HG03103 (cell line): ENCODE measurements around the gene LGALS1.
"Not testable (repeated sequence)": the region's sequence is repeated elsewhere in the genome, so short reads cannot be mapped to it uniquely, and the experiment has no call there.

Experiments used
- ATAC-seq: cut with Tn5 transposase; IDR thresholded peaks from one replicate; pipeline ENCODE4 v1.9.1; 2021; ENCODE audit warnings: low read depth; ENCODE audit not compliant: unreplicated experiment

Gene LGALS1

GRCh38 chr22:37714634-37715033 lies 39.2 kb downstream of the LGALS1 start:
- no peak for ATAC-seq

GRCh38 chr22:37715760-37716159 lies 40.3 kb downstream of the LGALS1 start:
- ATAC-seq = no peak

- no peak for ATAC-seq
These were observed 41.3 kb downstream of the LGALS1 start for GRCh38 chr22:37716708-37717107.

GRCh38 chr22:37717235-37717634 lies 41.8 kb downstream of the LGALS1 start:
- not testable (repeated sequence) for ATAC-seq

- ATAC-seq = not testable (repeated sequence)
These were observed 42.4 kb downstream of the LGALS1 start for GRCh38 chr22:37717746-37718305.

- no peak for ATAC-seq
These were observed 50.3 kb downstream of the LGALS1 start for GRCh38 chr22:37725551-37726240.

GRCh38 chr22:37726241-37726887 lies 50.9 kb downstream of the LGALS1 start:
- no peak for ATAC-seq

- no peak for ATAC-seq
These were observed 53.2 kb downstream of the LGALS1 start for GRCh38 chr22:37728620-37729019.
